Heart right ventricle (tissue), 16 donors: ENCODE measurements around the gene CBLL2. TPM values are rescaled to one million over a fixed set of nuclear protein-coding genes. Genes with fewer than 3 reads are reported as not detected.

ENCODE experiments used
- ATAC-seq, 8 donors: fragments of 200-7000 bp; cut with Tn5 transposase; one replicate each; pipeline ENCODE4 v1.9.1; 2020; ENCODE audit warnings: mild to moderate bottlenecking in 8 of 8, moderate library complexity in 8 of 8, moderate number of reproducible peaks in 1 of 8
- DNase-seq, 2 donors: peaks; one replicate each; pipeline ENCODE4 v3.0.0-alpha.2; 2020
- H3K27ac ChIP-seq, 10 donors: fragments of 200-600 bp; sonication (generic) in 2 of 10; one replicate each; pipeline versions ENCODE4 v1.5.0 to v1.8.0; 2020 to 2022; ENCODE audit warnings: mild to moderate bottlenecking in 3 of 10
- H3K27me3 ChIP-seq, 7 donors: fragments of 200-600 bp; one replicate each; pipeline ENCODE4 v1.8.0; 2021 to 2022; ENCODE audit warnings: mild to moderate bottlenecking in 2 of 7
- H3K36me3 ChIP-seq, 9 donors: fragments of 200-600 bp; sonication (generic) in 1 of 9; one replicate each; pipeline versions ENCODE4 v1.5.0 to v1.8.0; 2020 to 2022; ENCODE audit warnings: mild to moderate bottlenecking in 2 of 9
- H3K4me1 ChIP-seq, 9 donors: fragments of 200-600 bp; sonication (generic) in 1 of 9; one replicate each; pipeline versions ENCODE4 v1.5.0 to v1.8.0; 2020 to 2022; ENCODE audit warnings: mild to moderate bottlenecking in 4 of 9
- H3K4me3 ChIP-seq, 10 donors: fragments of 200-600 bp; sonication (generic) in 2 of 10; one replicate each; pipeline versions ENCODE4 v1.5.0 to v1.8.0; 2020 to 2022; ENCODE audit warnings: mild to moderate bottlenecking in 7 of 10, moderate library complexity in 2 of 10
- H3K9me3 ChIP-seq, 11 donors: fragments of 200-600 bp in 10 of 11; sonication (generic) in 2 of 11; one replicate each; pipeline versions ENCODE4 v1.5.0 to v1.8.0; 2013 to 2022; ENCODE audit warnings: mild to moderate bottlenecking in 2 of 11, control low read depth in 1 of 11, moderate library complexity in 1 of 11
- WGBS, 2 donors: extraction: QIAGEN DNeasy Blood & Tissue Kit; methylation state at CpG; one replicate each; pipeline ENCODE4 v1.1.7; 2013; ENCODE audit warnings: inconsistent platforms in 1 of 2; 5-methylcytosine and 5-hydroxymethylcytosine counted together
- intact Hi-C, 10 donors: fragments of 100-400 bp; cut with DNase I; formaldehyde crosslinking; loops; one replicate each; pipeline versions ENCODE4 v1.11.1 to v1.14.2; 2022
- polyA plus RNA-seq, 2 donors: library from polyadenylated mRNA; stranded (reverse); fragments of 200-250 nt; gene quantifications; one replicate each; pipeline ENCODE4 v1.2.3, GENCODE V29; 2013
- total RNA-seq, 10 donors: library from RNA; stranded (reverse); fragmentation: NEBNext Ultra II Directional in 3 of 10; extraction: Animal tissue kit (Norgen Biotek cat#: 25700) in 3 of 10; gene quantifications; one replicate each; pipeline versions ENCODE4 v1.2.1 to v1.2.4, GENCODE V29; 2021 to 2023
- TF ChIP-seq, protein P1 (sequence below), 9 donors: fragments of 200-600 bp; sonication (generic) in 2 of 9; IDR thresholded peaks; one replicate each; pipeline versions ENCODE4 v1.5.0 to v1.8.0; 2021 to 2022; ENCODE audit warnings: antibody characterized with exemption in 9 of 9, mild to moderate bottlenecking in 5 of 9, moderate library complexity in 1 of 9
- donor health status: Arrhythmogenic right ventricular cardiomyopathy.
- donor health status: ischemic (EF 13 %, LVEDD 7.1; RV severe dilation, severe dysfunction).
- donor health status: healthy with polysubstance abuse.
- donor health status: DM: no; HTN: yes; CAD: no.
- donor health status: DM: no; HTN: no; CAD: no.
- donor health status: ischemic (EF 25% LVEDD 6.9; RV normal size, moderate dysfunction).
- donor health status: ischemic (EF 25% LVEDD 5.7; RV mildly dilated, moderate dysfunction).
- donor health status: healthy.
- donor health status: DM: yes; HTN: yes; CAD: no.
- donor health status: Ischemic cardiomyopathy.
- donor health status: ischemic (EF 35%, LVEDD 5.7; RV mildly dilated, moderate dysfunction).
- donor health status: nonischemic (EF 11% LVEDD 7.7; RV severe dilation, severe dysfunction).
- donor health status: DM: yes; HTN: yes; CAD: no.
- donor health status: PGD.
- donor health status: ischemic (EF 29% LVEDD 5.4; RV normal size, mild dysfunction).
- donor health status: nonischemic (EF 23%, LVEDD 6.1; RV moderate dilation, normal function).

The CBLL2 gene
- total and polyA plus RNA-seq, 12 donors, result not detected

DNA sequence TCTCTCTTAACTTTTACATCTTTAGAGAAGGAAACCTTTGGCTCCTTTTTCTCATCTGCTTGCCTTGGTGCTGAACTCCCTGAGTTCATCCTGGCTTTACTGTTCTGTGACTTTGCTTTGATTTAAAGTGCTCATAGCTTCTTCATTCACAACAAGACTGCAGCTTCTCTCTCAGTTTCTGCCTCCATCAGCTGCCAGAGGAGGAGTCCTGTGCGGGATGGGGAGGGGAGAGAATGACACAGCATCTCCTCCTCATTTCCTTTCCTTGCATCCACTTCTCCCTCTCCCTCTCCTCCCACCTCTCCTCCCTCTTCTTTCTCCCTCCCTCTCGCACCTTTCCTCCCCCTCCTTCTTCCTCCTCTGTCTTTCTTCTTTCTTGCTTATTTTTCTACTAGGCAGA lies 42.0 kb downstream of the CBLL2 start:
- Histone ChIP-seq H3K27ac (no peak overlapping the region), H3K4me1 (no peaks in the 10 kb centered on the region), H3K36me3 (no peaks in the 10 kb centered on the region), H3K4me3 (no peak overlapping the region), H3K27me3 (peaks cover 0 to 13% (median 0%) of the 10 kb centered on the region in 7 donors), H3K9me3 (no peaks in the 10 kb centered on the region)
- ATAC-seq (no peak), DNase-seq (no peak)
- WGBS, 2 donors, result 42 to 54% methylated on average over 2 of the region's 2 CpGs
- intact Hi-C loops, result no loop called here
- TF ChIP-seq, protein P1, sequence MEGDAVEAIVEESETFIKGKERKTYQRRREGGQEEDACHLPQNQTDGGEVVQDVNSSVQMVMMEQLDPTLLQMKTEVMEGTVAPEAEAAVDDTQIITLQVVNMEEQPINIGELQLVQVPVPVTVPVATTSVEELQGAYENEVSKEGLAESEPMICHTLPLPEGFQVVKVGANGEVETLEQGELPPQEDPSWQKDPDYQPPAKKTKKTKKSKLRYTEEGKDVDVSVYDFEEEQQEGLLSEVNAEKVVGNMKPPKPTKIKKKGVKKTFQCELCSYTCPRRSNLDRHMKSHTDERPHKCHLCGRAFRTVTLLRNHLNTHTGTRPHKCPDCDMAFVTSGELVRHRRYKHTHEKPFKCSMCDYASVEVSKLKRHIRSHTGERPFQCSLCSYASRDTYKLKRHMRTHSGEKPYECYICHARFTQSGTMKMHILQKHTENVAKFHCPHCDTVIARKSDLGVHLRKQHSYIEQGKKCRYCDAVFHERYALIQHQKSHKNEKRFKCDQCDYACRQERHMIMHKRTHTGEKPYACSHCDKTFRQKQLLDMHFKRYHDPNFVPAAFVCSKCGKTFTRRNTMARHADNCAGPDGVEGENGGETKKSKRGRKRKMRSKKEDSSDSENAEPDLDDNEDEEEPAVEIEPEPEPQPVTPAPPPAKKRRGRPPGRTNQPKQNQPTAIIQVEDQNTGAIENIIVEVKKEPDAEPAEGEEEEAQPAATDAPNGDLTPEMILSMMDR (IDR thresholded peaks at IDR 0.05), result no peak

DNA sequence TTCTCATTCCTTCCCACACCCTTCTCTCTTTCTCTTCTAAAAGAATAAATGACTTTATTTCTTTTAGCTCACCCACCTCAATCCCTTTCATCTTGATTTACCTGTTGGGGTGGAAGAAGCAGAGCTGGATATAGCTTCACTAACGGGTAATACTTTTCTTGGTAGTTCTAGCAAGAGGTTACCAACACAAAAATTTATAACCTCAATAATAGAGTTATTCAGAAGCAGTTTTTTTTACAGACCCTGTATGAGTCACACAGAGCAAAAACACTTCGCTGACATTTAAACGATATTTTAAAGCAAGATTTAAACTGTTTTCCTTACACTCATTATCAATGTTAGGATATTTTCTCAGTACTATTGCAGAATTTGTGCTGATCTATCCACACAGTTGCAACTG lies 42.4 kb downstream of the CBLL2 start:
- H3K27ac ChIP-seq, result no peak overlapping the region
- intact Hi-C loops, result no loop called here
- no peaks in the 10 kb centered on the region for H3K9me3 ChIP-seq
- H3K4me3 ChIP-seq, result no peak overlapping the region
- DNase-seq (no peak), ATAC-seq (no peak)
- no peaks in the 10 kb centered on the region for H3K4me1 ChIP-seq
- 76 to 79% methylated on average over 3 of the region's 3 CpGs for WGBS, 2 donors
- TF ChIP-seq, protein P1 (IDR thresholded peaks at IDR 0.05), result no peak
- H3K36me3 ChIP-seq, result no peaks in the 10 kb centered on the region
- peaks cover 0 to 13% (median 0%) of the 10 kb centered on the region in 7 donors for H3K27me3 ChIP-seq

DNA sequence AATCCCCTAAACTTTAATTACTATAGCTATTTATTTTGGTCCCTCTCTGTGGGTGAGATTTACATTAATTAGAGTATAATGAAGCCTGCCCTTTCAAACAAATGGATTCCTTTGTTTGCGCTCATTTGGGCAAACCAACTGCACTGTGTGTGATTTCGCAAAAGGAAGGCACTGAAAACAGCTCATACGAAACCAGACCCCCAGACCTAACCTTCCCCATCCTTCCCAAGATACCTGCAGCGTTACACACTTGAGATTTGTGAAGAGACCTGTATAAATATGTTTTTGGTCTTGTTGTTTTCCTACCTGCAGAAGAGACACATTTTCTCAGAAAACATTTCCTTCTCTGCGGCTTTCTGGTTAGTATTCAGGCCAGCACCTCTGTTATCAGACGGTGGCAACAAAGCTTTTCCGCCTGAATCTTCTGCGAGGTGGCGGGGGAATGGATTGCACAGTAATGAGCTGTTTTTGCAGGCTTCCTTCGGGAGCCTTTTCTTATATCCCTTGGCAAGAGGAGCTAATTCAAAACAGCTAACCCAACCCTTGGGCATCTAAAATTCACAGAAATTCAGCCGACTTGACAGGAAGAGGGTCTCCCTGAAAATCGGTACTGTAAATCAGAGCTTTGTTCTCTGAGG lies 47.6 kb downstream of the CBLL2 start:
- no peak overlapping the region for H3K27ac ChIP-seq
- ATAC-seq, result no peak
- no peaks in the 10 kb centered on the region for H3K4me1 ChIP-seq
- WGBS, 2 donors, result 65 to 74% methylated on average over 12 of the region's 12 CpGs
- H3K27me3 ChIP-seq, result peaks cover 0 to 3% (median 0%) of the 10 kb centered on the region in 7 donors
- intact Hi-C loops, result no loop called here
- DNase-seq, result no peak
- H3K36me3 ChIP-seq, result no peaks in the 10 kb centered on the region
- no peaks in the 10 kb centered on the region for H3K9me3 ChIP-seq
- TF ChIP-seq, protein P1 (IDR thresholded peaks at IDR 0.05), result no peak
- no peak overlapping the region for H3K4me3 ChIP-seq

DNA sequence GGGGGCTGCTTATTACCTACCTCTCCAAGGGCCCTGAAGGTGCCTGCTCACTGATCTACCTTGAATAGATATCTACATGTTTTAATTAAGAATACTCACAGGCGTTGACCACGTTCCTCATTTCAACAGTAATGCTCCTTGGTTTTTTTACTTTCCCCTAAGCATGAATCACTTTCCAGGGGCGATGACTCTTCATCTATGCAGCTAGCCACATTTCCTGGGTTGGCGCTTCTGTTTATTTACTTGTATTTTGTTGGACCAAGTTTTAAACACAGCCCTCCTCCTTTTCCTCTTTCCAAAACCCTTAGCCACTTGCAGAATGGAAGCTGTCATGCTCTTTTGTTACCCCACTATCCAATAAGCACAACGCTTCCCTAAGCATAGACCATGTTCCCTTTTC lies 50.8 kb downstream of the CBLL2 start:
- intact Hi-C loops, result no loop called here

More for the DNA sequence above, 50.8 kb downstream of the CBLL2 start:
- no peak for DNase-seq
- no peak overlapping the region for H3K27ac ChIP-seq
- ATAC-seq, result no peak
- H3K4me3 ChIP-seq, result no peak overlapping the region
- no peaks in the 10 kb centered on the region for H3K4me1 ChIP-seq
- 85 to 88% methylated on average over 5 of the region's 5 CpGs for WGBS, 2 donors
- H3K9me3 ChIP-seq, result no peaks in the 10 kb centered on the region
- TF ChIP-seq, protein P1 (IDR thresholded peaks at IDR 0.05), result no peak
- no peaks in the 10 kb centered on the region for H3K36me3 ChIP-seq
- H3K27me3 ChIP-seq, result no peaks in the 10 kb centered on the region

Other genes starting within 250 kb of the CBLL2 start
- under 1 TPM in 8 of 10 donors, not detected in 2; 0.07 to 0.36 (median 0.21) TPM for gene PHEX, start 240.6 kb upstream of the CBLL2 start, total RNA-seq
- under 1 TPM in 1 of 2 donors, not detected in 1; 0.01 TPM for gene PHEX, start 240.6 kb upstream of the CBLL2 start, polyA plus RNA-seq